Left lung (tissue), 10 donors: Measurements from ENCODE around the gene HHEX. TPM values are rescaled to one million over a fixed set of nuclear protein-coding genes. Genes with fewer than 3 reads are reported as not detected.
"Not testable (repeated sequence)": the region's sequence is repeated elsewhere in the genome, so short reads cannot be mapped to it uniquely, and the experiment has no call there.

ENCODE experiments used
- ATAC-seq: fragments of 200-7000 bp; cut with Tn5 transposase; one replicate; pipeline ENCODE4 v1.9.1; 2020; ENCODE audit warnings: moderate library complexity
- DNase-seq, 4 donors: peaks; one replicate each; pipeline ENCODE4 v3.0.0-alpha.2; 2013 to 2020
- H3K27ac ChIP-seq, 2 donors: fragments of 200-600 bp; sonication (generic) in 1 of 2; one replicate each; pipeline versions ENCODE4 v1.5.0 to v1.8.0; 2020 to 2021
- H3K27me3 ChIP-seq, 2 donors: fragments of 200-600 bp; sonication (generic) in 1 of 2; one replicate each; pipeline versions ENCODE4 v1.5.0 to v1.8.0; 2020 to 2021
- H3K36me3 ChIP-seq, 2 donors: fragments of 200-600 bp; sonication (generic) in 1 of 2; one replicate each; pipeline versions ENCODE4 v1.5.0 to v1.8.0; 2020 to 2021
- H3K4me1 ChIP-seq, 2 donors: fragments of 200-600 bp; one replicate each; pipeline ENCODE4 v1.8.0; 2021
- H3K4me3 ChIP-seq, 2 donors: fragments of 200-600 bp; sonication (generic) in 1 of 2; one replicate each; pipeline versions ENCODE4 v1.5.0 to v1.8.0; 2020 to 2021; ENCODE audit warnings: mild to moderate bottlenecking in 1 of 2
- H3K9me3 ChIP-seq, 2 donors: fragments of 200-600 bp; sonication (generic) in 1 of 2; one replicate each; pipeline versions ENCODE4 v1.5.0 to v1.8.0; 2020 to 2021
- intact Hi-C, 2 donors: fragments of 100-400 bp; cut with DNase I; formaldehyde crosslinking; loops; one replicate each; pipeline versions ENCODE4 v1.11.2 to v1.14.2; 2022
- polyA plus RNA-seq, 6 donors: library from polyadenylated mRNA; unstranded; fragments of 120-200 nt; gene quantifications; one replicate each; pipeline ENCODE4 v1.2.1, GENCODE V29; 2013; ENCODE audit not compliant: insufficient read length in 6 of 6
- total RNA-seq, 2 donors: library from RNA; stranded (reverse); fragmentation: NEBNext Ultra II Directional; extraction: Animal tissue kit (Norgen Biotek cat#: 25700); gene quantifications; one replicate each; pipeline ENCODE4 v1.2.1, GENCODE V29; 2021
- TF ChIP-seq, protein P1 (sequence below), 2 donors: fragments of 200-600 bp; sonication (generic) in 1 of 2; IDR thresholded peaks; one replicate each; pipeline versions ENCODE4 v1.5.0 to v1.8.0; 2021; ENCODE audit warnings: antibody characterized with exemption in 2 of 2
- donor health status: DM: no; HTN: yes; CAD: no.
- donor health status: DM: no; HTN: no; CAD: no.

The HHEX gene
- total and polyA plus RNA-seq, 8 donors: 13.7 to 44.1 (median 31.3) TPM

DNA sequence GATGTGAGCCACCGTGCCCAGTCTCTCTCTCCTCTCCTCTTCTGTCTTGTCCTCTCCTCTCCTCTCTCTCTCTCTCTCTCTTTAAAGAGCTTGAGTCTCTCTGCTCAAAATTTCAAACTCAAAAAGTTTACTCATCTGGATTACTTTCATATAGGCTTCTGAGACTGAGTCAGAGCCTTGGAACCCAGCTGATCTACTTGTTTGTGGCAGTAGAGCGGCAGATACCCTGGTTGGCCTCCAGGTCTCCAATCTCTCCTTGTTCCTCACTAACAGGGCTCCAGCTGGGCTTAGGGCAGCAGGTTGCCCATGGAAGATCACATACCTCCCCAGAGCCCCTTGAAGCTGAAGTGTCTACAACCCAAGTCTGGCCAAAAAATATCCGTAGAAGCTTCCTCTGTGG, 51.0 kb downstream of the HHEX start:
- H3K4me3 ChIP-seq: no peak overlapping the region
- no peaks in the 10 kb centered on the region for H3K9me3 ChIP-seq
- DNase-seq (no peak), ATAC-seq (no peak)
- no peaks in the 10 kb centered on the region for H3K36me3 ChIP-seq
- intact Hi-C loops: no loop called here
- no peaks in the 10 kb centered on the region for H3K27me3 ChIP-seq
- H3K4me1 ChIP-seq: no peaks in the 10 kb centered on the region
- H3K27ac ChIP-seq: no peak overlapping the region
- TF ChIP-seq, protein P1, sequence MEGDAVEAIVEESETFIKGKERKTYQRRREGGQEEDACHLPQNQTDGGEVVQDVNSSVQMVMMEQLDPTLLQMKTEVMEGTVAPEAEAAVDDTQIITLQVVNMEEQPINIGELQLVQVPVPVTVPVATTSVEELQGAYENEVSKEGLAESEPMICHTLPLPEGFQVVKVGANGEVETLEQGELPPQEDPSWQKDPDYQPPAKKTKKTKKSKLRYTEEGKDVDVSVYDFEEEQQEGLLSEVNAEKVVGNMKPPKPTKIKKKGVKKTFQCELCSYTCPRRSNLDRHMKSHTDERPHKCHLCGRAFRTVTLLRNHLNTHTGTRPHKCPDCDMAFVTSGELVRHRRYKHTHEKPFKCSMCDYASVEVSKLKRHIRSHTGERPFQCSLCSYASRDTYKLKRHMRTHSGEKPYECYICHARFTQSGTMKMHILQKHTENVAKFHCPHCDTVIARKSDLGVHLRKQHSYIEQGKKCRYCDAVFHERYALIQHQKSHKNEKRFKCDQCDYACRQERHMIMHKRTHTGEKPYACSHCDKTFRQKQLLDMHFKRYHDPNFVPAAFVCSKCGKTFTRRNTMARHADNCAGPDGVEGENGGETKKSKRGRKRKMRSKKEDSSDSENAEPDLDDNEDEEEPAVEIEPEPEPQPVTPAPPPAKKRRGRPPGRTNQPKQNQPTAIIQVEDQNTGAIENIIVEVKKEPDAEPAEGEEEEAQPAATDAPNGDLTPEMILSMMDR (IDR thresholded peaks at IDR 0.05): no peak

DNA sequence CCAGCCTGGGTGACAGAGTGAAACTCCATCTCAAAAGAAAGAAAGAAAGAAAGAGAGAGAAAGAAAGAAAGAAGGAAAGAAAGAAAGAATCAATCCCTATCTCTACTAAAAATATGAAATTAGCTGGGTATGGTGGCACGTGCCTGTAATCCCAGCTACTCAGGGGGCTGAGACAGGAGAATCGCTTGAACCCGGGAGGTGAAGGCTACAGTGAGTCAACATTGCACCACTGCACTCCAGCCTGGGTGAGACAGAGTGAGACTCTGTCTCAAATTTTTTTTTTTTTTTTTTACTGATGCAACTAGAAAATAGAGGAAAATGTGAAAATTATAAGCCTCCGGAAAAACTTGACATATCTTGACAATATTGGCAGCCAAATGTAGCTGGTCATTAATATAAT, 52.0 kb downstream of the HHEX start:
- H3K27me3 ChIP-seq, H3K4me1 ChIP-seq, ATAC-seq, H3K27ac ChIP-seq, intact Hi-C loops, H3K4me3 ChIP-seq, H3K36me3 ChIP-seq, H3K9me3 ChIP-seq, DNase-seq: not testable (repeated sequence)

DNA sequence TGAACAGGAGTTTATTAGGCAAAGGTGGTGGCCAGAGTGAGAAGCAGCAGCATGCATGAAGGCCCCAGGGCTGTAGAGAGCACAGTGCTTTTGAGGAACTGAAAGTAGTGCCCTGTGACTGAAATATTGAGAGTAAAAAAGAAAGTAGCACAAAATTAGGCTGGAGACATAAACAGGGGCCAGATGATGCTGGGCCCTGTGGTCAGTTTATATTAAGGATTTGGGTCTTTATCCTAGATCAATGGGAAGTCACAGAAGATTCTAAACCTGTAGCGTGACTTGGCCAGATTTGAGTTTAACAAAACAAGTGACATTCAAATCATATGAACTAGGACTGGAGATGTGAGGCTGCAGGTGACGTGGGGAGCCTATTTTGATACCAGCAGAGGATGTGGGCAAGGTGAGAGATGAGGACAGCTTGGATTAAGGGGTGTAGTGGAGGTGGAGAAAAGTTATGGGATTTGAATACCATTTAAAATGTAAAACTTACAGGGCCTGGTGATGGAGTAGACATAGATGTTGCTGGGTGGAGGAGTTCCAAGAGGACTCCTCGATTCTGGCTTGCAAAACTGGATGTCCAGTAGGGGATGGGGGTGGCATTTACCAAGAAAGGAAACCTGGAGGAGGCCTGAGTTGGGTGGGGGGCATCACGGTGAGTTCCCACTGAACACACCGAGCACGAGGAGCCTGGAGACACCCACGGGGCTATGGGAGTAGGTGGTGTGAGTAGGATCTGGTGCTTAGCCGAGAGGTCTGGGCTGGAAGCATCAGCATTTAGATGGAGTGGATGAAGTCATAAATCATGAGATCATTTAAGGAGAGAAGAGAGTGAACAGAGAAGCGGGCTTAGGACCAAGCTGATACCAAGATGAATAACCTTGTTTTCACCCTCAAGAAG, 52.8 kb downstream of the HHEX start:
- intact Hi-C loops: no loop called here
- ATAC-seq (peak; percentile 56), DNase-seq (no peak)
- Histone ChIP-seq H3K9me3 (no peaks in the 10 kb centered on the region), H3K27ac (no peak overlapping the region), H3K4me3 (no peak overlapping the region), H3K36me3 (no peaks in the 10 kb centered on the region), H3K4me1 (peaks cover 0 to 3% of the 10 kb centered on the region in 2 donors), H3K27me3 (no peaks in the 10 kb centered on the region)
- TF ChIP-seq, protein P1 (IDR thresholded peaks at IDR 0.05): no peak

Other genes with a start within 250 kb of the HHEX start
- 10 to 100 TPM; 41.2 to 50.2 TPM for gene IDE, start 115.9 kb upstream of the HHEX start, total RNA-seq
- 10 to 100 TPM; 19.2 to 24.9 (median 21.6) TPM for gene IDE, start 115.9 kb upstream of the HHEX start, polyA plus RNA-seq
- 1 to 10 TPM; 3.0 to 7.3 TPM for gene KIF11, start 96.8 kb upstream of the HHEX start, total RNA-seq
- 10 to 100 TPM; 24.3 to 55.3 (median 33.0) TPM for gene KIF11, start 96.8 kb upstream of the HHEX start, polyA plus RNA-seq
- 10 to 100 TPM; 19.0 to 24.0 TPM for gene EXOC6, start 158.6 kb downstream of the HHEX start, total RNA-seq
- gene EXOC6, start 158.6 kb downstream of the HHEX start, polyA plus RNA-seq: 10 to 100 TPM; 17.5 to 22.6 (median 19.8) TPM